ENCODE measurements around the gene HNRNPUL1. TPM values are rescaled to one million over a fixed set of nuclear protein-coding genes. Genes with fewer than 3 reads are reported as not detected.

Gene HNRNPUL1
- total RNA-seq (100 to 1,000 TPM; 275 to 350 (median 307) TPM), total RNA-seq (79.6 to 397 (median 237) reads per million in 29 experiments)
- total RNA-seq (2013) = 186 TPM

DNA sequence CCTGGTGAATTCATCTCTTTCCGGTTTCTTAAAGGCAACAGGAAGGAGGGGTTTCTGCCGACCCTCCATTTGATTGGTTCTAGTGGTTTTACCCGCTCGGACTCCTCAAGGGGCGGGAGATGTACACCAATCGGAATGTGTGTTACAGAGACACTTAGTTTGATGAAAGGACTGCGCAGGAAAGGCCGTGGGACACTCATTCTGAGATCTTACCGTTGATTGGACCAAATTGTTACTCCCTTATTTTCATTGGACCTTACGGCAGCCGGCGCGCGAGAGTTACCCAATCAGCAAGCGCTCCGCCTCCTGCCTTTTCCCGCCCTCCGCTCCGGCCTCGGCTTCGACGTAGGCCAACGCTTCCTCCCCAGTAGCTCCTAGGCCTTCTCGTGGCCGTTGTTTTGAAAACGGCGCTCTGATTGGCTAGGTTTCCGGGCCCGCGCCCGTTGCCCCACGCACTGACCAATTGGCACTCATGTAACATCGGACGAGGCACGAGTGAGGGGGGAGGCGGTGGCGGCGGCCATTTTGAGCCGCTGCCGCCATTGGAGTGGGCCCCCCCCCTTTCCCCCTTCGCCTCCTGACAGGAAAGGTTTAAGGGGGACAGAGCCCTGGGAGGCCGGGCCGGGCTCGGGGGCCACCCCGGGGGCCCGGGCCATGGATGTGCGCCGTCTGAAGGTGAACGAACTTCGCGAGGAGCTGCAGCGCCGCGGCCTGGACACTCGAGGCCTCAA is at the start of gene HNRNPUL1:
Gene HNRNPUL1 (plus strand): TSS at position 523 of the 731 bp plus-strand sequence. CDS start 132 bp downstream, at position 655.
- under 1% methylated on average over 42 of the region's 55 CpGs for WGBS (ENCODE audit: insufficient coverage)
- CTCF ChIA-PET = interaction anchor here in 1 of 2 donors (0.7 to 4.4 kb wide), 10 partner anchors 16 to 268 kb away, joined by 3 to 52 read pairs (median 6); partner anchors contain the start of gene CCDC97

DNA sequence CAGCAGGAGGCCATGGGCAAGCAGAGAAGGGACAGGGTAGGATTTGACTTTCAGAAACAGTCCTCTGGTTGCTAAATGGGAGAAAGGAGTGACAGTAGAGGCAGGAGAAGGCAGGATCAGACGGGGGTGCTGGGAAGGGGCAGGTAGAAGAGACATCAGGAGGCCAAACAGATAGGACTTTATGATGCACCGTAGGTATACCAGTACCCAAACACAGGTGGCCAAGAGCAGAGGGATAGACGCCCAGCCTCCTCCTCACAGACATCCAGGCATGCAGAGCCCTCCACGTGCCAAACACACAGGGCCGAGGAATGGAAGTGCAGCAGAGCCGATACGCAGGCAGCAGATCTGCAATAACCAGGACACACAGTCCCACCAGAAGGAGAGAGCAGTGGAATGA is 46.4 kb upstream of the HNRNPUL1 start:
- CTCF ChIA-PET = interaction anchor here in 1 of 2 donors (0.6 kb wide), 1 partner anchor 62 kb away, joined by 3 read pairs; no protein-coding TSS in a partner anchor

More for the DNA sequence above, at the start of gene HNRNPUL1:
- Histone ChIP-seq H3K4me1 (ENCODE audit: control insufficient read depth in 1 of 2, extremely low read depth in 1 of 2, insufficient read depth in 2 of 2, low read length in 2 of 2) (peaks cover 10 to 48% of the 10 kb centered on the region in 2 experiments), H3K9me3 (no peaks in the 10 kb centered on the region), H3K27me3 (replicated peaks in 1 of 2; ENCODE audit: control insufficient read depth in 2 of 2, extremely low read depth in 1 of 2, insufficient read depth in 2 of 2, low read length in 1 of 2) (no peaks in the 10 kb centered on the region), H3K4me3 (ENCODE audit: control insufficient read depth in 1 of 2, extremely low read depth in 1 of 2, low read length in 1 of 2) (peak within 1 kb of the TSS; percentile 85 to 93), H3K36me3 (ENCODE audit: control insufficient read depth in 2 of 2, extremely low read depth in 1 of 2, insufficient read depth in 1 of 2, low read length in 1 of 2) (peaks cover 0 to 18% of the 10 kb centered on the region in 2 donors), H3K27ac (ENCODE audit: low read length) (peak within 1 kb of the TSS; percentile 98)
- ATAC-seq (replicated peaks in 1 of 4) (peak; percentile 56 to 72 (median 64)), DNase-seq (peak; percentile 96 to 100 (median 99))
- H3K9me3 Mint-ChIP-seq = no peaks in the 10 kb centered on the region
- POLR2A ChIA-PET = interaction anchor here (0.5 to 2.7 kb wide), 18 partner anchors 30 to 1205 kb away, joined by 3 to 33 read pairs (median 6); partner anchors contain the start of genes ACTMAP (in 1 of the 2), B9D2 (in 1 of the 2), CCDC97 (in 1 of the 2) and RAB4B (in 1 of the 2)
- H3K27me3 Mint-ChIP-seq = no peaks in the 10 kb centered on the region
- peak within 1 kb of the TSS; percentile 99 to 100 for H3K27ac Mint-ChIP-seq
- peak within 1 kb of the TSS; percentile 92 to 100 (median 98) for H3K4me3 Mint-ChIP-seq
- H3K36me3 Mint-ChIP-seq = peaks cover 18% of the 10 kb centered on the region
- H3K4me1 Mint-ChIP-seq = peaks cover 46 to 51% (median 46%) of the 10 kb centered on the region in 3 donors

DNA sequence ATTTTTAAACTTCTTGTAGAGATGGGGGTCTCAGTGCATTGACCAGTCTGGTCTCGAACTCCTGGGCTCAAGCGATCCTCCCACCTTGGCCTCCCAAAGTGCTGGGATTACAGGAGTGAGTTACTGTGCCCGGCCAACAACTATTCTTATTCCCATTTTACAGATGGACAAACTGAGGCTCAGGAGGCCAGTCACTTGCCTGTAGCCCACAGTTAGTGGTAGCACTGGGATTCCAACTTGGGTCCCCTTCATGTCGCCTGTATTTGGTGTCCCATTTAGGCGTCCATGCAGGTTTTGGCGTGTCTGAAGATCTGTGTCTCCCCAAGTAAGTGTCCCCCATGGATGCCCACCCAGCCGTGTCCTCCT is 45.9 kb upstream of the HNRNPUL1 start:
- no peak overlapping the region for H3K27ac Mint-ChIP-seq
- H3K9me3 Mint-ChIP-seq = no peaks in the 10 kb centered on the region
- peaks cover 32 to 35% of the 10 kb centered on the region in 2 donors for H3K27me3 Mint-ChIP-seq
- H3K9me3 ChIP-seq = no peaks in the 10 kb centered on the region
- no peak overlapping the region for H3K27ac ChIP-seq (ENCODE audit: low read length)
- POLR2A ChIA-PET = no interaction called here
- no peaks in the 10 kb centered on the region for H3K36me3 ChIP-seq (ENCODE audit: control insufficient read depth in 2 of 2, extremely low read depth in 1 of 2, insufficient read depth in 1 of 2, low read length in 1 of 2)
- ATAC-seq (replicated peaks in 1 of 4) (no peak), DNase-seq (no peak)
- WGBS (ENCODE audit: insufficient coverage) = 75% methylated on average over 5 of the region's 7 CpGs
- H3K4me3 Mint-ChIP-seq = no peak overlapping the region
- peaks cover 4 to 56% of the 10 kb centered on the region in 2 experiments for H3K27me3 ChIP-seq (replicated peaks in 1 of 2; ENCODE audit: control insufficient read depth in 2 of 2, extremely low read depth in 1 of 2, insufficient read depth in 2 of 2, low read length in 1 of 2)
- H3K4me3 ChIP-seq (ENCODE audit: control insufficient read depth in 1 of 2, extremely low read depth in 1 of 2, low read length in 1 of 2) = no peak overlapping the region
- H3K36me3 Mint-ChIP-seq = no peaks in the 10 kb centered on the region
- peaks cover 2 to 5% (median 3%) of the 10 kb centered on the region in 3 donors for H3K4me1 Mint-ChIP-seq
- peaks cover 0 to 2% of the 10 kb centered on the region in 2 experiments for H3K4me1 ChIP-seq (ENCODE audit: control insufficient read depth in 1 of 2, extremely low read depth in 1 of 2, insufficient read depth in 2 of 2, low read length in 2 of 2)
- CTCF ChIA-PET = no interaction called here

More for the DNA sequence above, 46.4 kb upstream of the HNRNPUL1 start:
- no peak overlapping the region for H3K27ac ChIP-seq (ENCODE audit: low read length)
- H3K9me3 ChIP-seq = no peaks in the 10 kb centered on the region
- no peak overlapping the region for H3K27ac Mint-ChIP-seq
- H3K4me1 ChIP-seq (ENCODE audit: control insufficient read depth in 1 of 2, extremely low read depth in 1 of 2, insufficient read depth in 2 of 2, low read length in 2 of 2) = peaks cover 0 to 2% of the 10 kb centered on the region in 2 experiments
- POLR2A ChIA-PET = no interaction called here
- H3K9me3 Mint-ChIP-seq = no peaks in the 10 kb centered on the region
- no peak for DNase-seq
- peaks cover 4 to 56% of the 10 kb centered on the region in 2 experiments for H3K27me3 ChIP-seq (replicated peaks in 1 of 2; ENCODE audit: control insufficient read depth in 2 of 2, extremely low read depth in 1 of 2, insufficient read depth in 2 of 2, low read length in 1 of 2)
- H3K4me3 Mint-ChIP-seq = no peak overlapping the region
- no peak overlapping the region for H3K4me3 ChIP-seq (ENCODE audit: control insufficient read depth in 1 of 2, extremely low read depth in 1 of 2, low read length in 1 of 2)
- ATAC-seq (replicated peaks in 1 of 4) = no peak
- whole genome bisulfite sequencing (ENCODE audit: insufficient coverage) = 83% methylated on average over 6 of the region's 7 CpGs
- H3K36me3 ChIP-seq (ENCODE audit: control insufficient read depth in 2 of 2, extremely low read depth in 1 of 2, insufficient read depth in 1 of 2, low read length in 1 of 2) = no peaks in the 10 kb centered on the region
- no peaks in the 10 kb centered on the region for H3K36me3 Mint-ChIP-seq
- peaks cover 32 to 35% of the 10 kb centered on the region in 2 donors for H3K27me3 Mint-ChIP-seq
- peaks cover 0 to 3% (median 2%) of the 10 kb centered on the region in 3 donors for H3K4me1 Mint-ChIP-seq

DNA sequence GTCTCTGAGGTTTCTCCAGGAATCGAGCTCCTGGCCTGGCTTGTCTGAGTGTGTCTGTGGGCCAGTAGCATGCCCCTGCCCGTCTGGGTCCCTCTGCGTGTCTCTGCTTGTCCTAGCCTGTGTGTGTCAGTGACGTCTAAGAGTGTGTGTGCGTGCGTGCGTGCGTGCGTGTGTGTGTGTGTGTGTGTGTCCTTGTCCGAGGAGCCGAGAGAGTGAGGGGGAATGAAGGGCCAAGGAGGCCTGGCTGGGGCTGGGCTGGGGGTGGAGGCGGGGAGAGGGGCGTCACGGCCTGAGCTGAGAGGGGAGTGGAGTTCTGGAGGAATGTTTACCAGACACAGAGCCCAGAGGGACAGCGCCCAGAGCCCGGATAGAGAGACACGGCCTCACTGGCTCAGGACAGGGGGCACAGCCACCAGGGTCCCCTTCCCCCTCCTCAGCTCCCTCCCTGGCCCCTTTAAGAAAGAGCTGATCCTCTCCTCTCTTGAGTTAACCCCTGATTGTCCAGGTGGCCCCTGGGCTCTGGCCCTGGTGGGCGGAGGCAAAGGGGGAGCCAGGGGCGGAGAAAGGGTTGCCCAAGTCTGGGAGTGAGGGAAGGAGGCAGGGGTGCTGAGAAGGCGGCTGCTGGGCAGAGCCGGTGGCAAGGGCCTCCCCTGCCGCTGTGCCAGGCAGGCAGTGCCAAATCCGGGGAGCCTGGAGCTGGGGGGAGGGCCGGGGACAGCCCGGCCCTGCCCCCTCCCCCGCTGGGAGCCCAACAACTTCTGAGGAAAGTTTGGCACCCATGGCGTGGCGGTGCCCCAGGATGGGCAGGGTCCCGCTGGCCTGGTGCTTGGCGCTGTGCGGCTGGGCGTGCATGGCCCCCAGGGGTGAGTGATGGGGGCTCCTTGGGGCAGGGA is 45.3 kb upstream of the HNRNPUL1 start, which contains the start of gene AXL:
Gene AXL (plus strand): TSS at position 609 of the 893 bp plus-strand sequence. CDS start 170 bp downstream, at position 779.
- no peak within 1 kb of the TSS for H3K27ac Mint-ChIP-seq
- no peak for DNase-seq
- no peak within 1 kb of the TSS for H3K27ac ChIP-seq (ENCODE audit: low read length)

DNA sequence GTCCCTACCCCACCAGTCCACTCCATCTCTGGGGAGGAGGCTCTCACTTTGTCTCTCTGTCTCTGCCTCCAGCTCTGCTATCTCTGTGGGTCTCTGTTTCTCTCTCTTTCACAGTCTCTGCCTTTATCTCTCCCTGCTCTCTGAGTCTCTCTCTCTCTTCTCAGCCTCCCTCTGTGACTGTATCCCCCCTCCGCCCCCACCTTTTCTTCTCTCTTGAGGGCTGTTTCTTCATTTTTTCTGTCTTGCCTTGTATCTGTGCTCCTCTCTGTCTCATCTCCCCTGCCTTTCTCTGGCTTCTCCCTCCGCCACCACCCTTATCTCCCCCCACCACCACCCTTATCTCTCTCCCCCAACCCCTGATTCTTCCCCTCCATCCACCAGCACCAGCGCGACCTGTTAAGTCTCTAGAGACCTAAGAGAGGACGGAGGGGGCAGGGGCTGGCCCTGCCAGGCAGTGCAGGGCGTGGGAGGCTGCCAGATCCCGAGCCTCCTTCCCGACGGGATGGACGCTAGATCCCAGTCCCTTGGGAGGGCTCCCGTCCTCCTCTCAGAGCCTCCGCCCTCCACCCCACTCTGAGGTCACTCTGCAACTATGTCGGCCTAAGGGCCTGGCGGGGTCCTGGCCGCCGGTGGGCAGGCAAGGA is 44.1 kb upstream of the HNRNPUL1 start:
- Histone ChIP-seq H3K9me3 (no peaks in the 10 kb centered on the region), H3K4me1 (ENCODE audit: control insufficient read depth in 1 of 2, extremely low read depth in 1 of 2, insufficient read depth in 2 of 2, low read length in 2 of 2) (peaks cover 0 to 2% of the 10 kb centered on the region in 2 experiments), H3K27ac (ENCODE audit: low read length) (no peak overlapping the region), H3K36me3 (ENCODE audit: control insufficient read depth in 2 of 2, extremely low read depth in 1 of 2, insufficient read depth in 1 of 2, low read length in 1 of 2) (no peaks in the 10 kb centered on the region), H3K4me3 (ENCODE audit: control insufficient read depth in 1 of 2, extremely low read depth in 1 of 2, low read length in 1 of 2) (no peak overlapping the region), H3K27me3 (replicated peaks in 1 of 2; ENCODE audit: control insufficient read depth in 2 of 2, extremely low read depth in 1 of 2, insufficient read depth in 2 of 2, low read length in 1 of 2) (peaks cover 4 to 56% of the 10 kb centered on the region in 2 experiments)
- H3K27ac Mint-ChIP-seq = no peak overlapping the region
- H3K4me1 Mint-ChIP-seq = peaks cover 2 to 7% (median 5%) of the 10 kb centered on the region in 3 donors
- no peaks in the 10 kb centered on the region for H3K9me3 Mint-ChIP-seq
- ATAC-seq (replicated peaks in 1 of 4) = no peak
- DNase-seq = no peak
- ChIA-PET CTCF (no interaction called here), POLR2A (no interaction called here)
- H3K4me3 Mint-ChIP-seq = no peak overlapping the region
- 70% methylated on average over 15 of the region's 16 CpGs for WGBS (ENCODE audit: insufficient coverage)
- no peaks in the 10 kb centered on the region for H3K36me3 Mint-ChIP-seq
- H3K27me3 Mint-ChIP-seq = peaks cover 32 to 35% of the 10 kb centered on the region in 2 donors

More for the DNA sequence above, 45.3 kb upstream of the HNRNPUL1 start, which contains the start of gene AXL:
- CTCF ChIA-PET = no interaction called here
- Histone ChIP-seq H3K9me3 (no peaks in the 10 kb centered on the region), H3K4me3 (ENCODE audit: control insufficient read depth in 1 of 2, extremely low read depth in 1 of 2, low read length in 1 of 2) (no peak within 1 kb of the TSS), H3K36me3 (ENCODE audit: control insufficient read depth in 2 of 2, extremely low read depth in 1 of 2, insufficient read depth in 1 of 2, low read length in 1 of 2) (no peaks in the 10 kb centered on the region), H3K4me1 (ENCODE audit: control insufficient read depth in 1 of 2, extremely low read depth in 1 of 2, insufficient read depth in 2 of 2, low read length in 2 of 2) (peaks cover 0 to 2% of the 10 kb centered on the region in 2 experiments), H3K27me3 (replicated peaks in 1 of 2; ENCODE audit: control insufficient read depth in 2 of 2, extremely low read depth in 1 of 2, insufficient read depth in 2 of 2, low read length in 1 of 2) (peaks cover 4 to 54% of the 10 kb centered on the region in 2 experiments)
- peak in 1 of 4 experiments; percentile 9 for ATAC-seq (replicated peaks in 1 of 4)
- 25% methylated on average over 18 of the region's 32 CpGs for WGBS (ENCODE audit: insufficient coverage)
- no peaks in the 10 kb centered on the region for H3K36me3 Mint-ChIP-seq
- peaks cover 32 to 35% of the 10 kb centered on the region in 2 donors for H3K27me3 Mint-ChIP-seq
- POLR2A ChIA-PET = no interaction called here
- no peaks in the 10 kb centered on the region for H3K9me3 Mint-ChIP-seq
- H3K4me1 Mint-ChIP-seq = peaks cover 2 to 5% (median 5%) of the 10 kb centered on the region in 3 donors
- no peak within 1 kb of the TSS for H3K4me3 Mint-ChIP-seq
